Right lobe of liver (tissue), 4 donors: ENCODE data around the gene DAAM1.

Experiments used
- POLR2A ChIP-seq: fragments of 450-650 bp; IDR thresholded peaks from one replicate; pipeline ENCODE4 v1.6.1; 2017; ENCODE audit warnings: antibody characterized with exemption, mild to moderate bottlenecking
- TF ChIP-seq, protein P1 (sequence below), 4 donors: fragments of 200-600 bp in 3 of 4; fragments of 450-650 bp in 1 of 4; IDR thresholded peaks; one replicate each; pipeline versions ENCODE4 v1.5.1 to v1.8.0; 2016 to 2022; ENCODE audit warnings: antibody characterized with exemption in 4 of 4, mild to moderate bottlenecking in 2 of 4
- donor health status: DM: no; HTN: no; CAD: no.
- donor health status: DM: no; HTN: no; CAD: no.
- donor health status: DM: no; HTN: yes; CAD: no.

DNA sequence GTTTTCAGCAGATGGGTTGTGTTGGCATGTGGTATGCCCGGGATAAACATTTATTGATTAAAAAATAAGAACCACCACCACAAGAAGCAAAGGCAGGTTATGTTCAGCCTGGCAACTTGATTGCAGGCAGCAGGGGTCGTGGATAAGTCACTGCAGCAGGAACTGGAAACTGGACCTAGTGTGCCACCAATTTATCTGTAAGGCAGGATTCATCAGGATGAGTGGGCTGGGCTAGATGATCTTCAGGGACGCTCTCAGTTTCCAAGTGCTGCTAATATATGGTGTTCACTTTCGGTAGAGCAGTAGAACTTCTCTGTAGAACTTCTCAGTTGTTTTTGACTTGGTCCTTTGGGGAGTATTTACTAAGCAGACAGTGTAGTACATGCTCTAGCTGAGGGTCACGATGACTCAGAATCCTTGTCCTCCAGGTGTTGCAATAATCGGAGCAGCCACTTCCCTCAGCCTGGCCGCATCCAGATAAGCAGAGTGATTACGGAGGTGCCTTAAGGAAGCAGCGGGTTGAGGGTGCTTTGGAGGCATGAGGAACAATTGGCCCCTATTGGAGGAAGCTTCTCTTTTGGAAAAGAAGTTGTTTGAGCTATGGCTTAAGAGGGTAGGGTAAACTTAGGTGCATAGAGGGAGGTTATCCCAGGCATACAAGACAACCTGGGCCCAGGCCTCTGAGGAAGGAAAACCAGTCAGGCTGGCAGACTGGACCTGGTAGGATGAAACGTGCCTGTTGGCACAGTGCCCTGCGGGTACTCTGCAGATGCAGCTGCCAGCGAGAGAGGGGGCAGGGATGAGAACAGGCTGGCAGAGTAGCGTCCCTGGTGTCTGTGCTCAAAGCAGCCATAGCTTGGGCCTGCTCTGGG, 172.7 kb downstream of the DAAM1 start:
- TF ChIP-seq, protein P1, sequence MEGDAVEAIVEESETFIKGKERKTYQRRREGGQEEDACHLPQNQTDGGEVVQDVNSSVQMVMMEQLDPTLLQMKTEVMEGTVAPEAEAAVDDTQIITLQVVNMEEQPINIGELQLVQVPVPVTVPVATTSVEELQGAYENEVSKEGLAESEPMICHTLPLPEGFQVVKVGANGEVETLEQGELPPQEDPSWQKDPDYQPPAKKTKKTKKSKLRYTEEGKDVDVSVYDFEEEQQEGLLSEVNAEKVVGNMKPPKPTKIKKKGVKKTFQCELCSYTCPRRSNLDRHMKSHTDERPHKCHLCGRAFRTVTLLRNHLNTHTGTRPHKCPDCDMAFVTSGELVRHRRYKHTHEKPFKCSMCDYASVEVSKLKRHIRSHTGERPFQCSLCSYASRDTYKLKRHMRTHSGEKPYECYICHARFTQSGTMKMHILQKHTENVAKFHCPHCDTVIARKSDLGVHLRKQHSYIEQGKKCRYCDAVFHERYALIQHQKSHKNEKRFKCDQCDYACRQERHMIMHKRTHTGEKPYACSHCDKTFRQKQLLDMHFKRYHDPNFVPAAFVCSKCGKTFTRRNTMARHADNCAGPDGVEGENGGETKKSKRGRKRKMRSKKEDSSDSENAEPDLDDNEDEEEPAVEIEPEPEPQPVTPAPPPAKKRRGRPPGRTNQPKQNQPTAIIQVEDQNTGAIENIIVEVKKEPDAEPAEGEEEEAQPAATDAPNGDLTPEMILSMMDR (IDR thresholded peaks at IDR 0.05): no peak
- TF ChIP-seq POLR2A: no peak
